ENCODE data around the gene CAMKK1. TPM values are rescaled to one million over a fixed set of nuclear protein-coding genes. Genes with fewer than 3 reads are reported as not detected.

CAMKK1 gene
- total RNA-seq, 2 donors from 2014 or later: 3.8 to 6.3 TPM

- H3K27ac Mint-ChIP-seq: no peak overlapping the region
- DNase-seq: no peak
- no peaks in the 10 kb centered on the region for H3K4me1 Mint-ChIP-seq
- H3K36me3 Mint-ChIP-seq (ENCODE audit: low read depth): peaks cover 67% of the 10 kb centered on the region
- H3K9me3 ChIP-seq (ENCODE audit: control insufficient read depth, low read length): no peaks in the 10 kb centered on the region
- no peak for TF ChIP-seq CTCF (conservative IDR thresholded peaks at IDR 0.05)
- no peak overlapping the region for H3K9ac ChIP-seq (ENCODE audit: extremely low read depth, low read length, poor library complexity, severe bottlenecking)
- H3K4me3 ChIP-seq (ENCODE audit: low read length): no peak overlapping the region
- no peak overlapping the region for H3K4me3 Mint-ChIP-seq
- H3K9me3 Mint-ChIP-seq: no peaks in the 10 kb centered on the region
- no peaks in the 10 kb centered on the region for H3K27me3 Mint-ChIP-seq (ENCODE audit: insufficient read depth)
- 96 to 97% methylated on average over 12 to 13 of the region's 13 CpGs for WGBS, 2 experiments (ENCODE audit: insufficient coverage in 1 of 2, insufficient read length in 1 of 2)
- no peak overlapping the region for H3K27ac ChIP-seq (ENCODE audit: low read depth, low read length)
- no peaks in the 10 kb centered on the region for H3K4me1 ChIP-seq (ENCODE audit: control insufficient read depth, insufficient read depth, low read length)
- H3K36me3 ChIP-seq (ENCODE audit: control insufficient read depth, insufficient read depth, low read length): peaks cover 88% of the 10 kb centered on the region
- no peaks in the 10 kb centered on the region for H3K27me3 ChIP-seq (ENCODE audit: control insufficient read depth, insufficient read depth, low read length, poor library complexity, severe bottlenecking)
These were observed 78.5 kb downstream of the CAMKK1 start for GRCh38 chr17:3814361-3814760.

DNA sequence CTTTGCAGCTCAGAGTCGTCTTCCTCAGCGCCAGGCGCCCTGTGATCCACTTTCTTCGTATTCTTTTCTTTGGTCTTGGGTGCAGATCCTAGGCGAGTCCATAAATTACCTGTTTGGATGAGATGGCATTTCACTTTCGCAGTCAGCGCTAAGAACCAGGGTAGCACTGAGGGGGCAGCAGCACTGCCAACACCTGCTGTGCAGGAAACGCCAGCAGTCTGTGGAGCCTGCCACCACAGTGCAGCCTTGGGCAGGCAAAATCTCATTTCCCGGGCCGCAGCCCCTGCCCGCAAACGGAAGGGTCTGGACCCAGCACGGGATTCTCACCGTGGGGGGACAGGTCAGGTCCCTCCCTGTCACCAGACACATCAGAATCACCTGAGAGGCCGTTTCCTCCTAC, 79.7 kb downstream of the CAMKK1 start:
- Histone ChIP-seq H3K9ac (ENCODE audit: extremely low read depth, low read length, poor library complexity, severe bottlenecking) (no peak overlapping the region), H3K36me3 (ENCODE audit: control insufficient read depth, insufficient read depth, low read length) (peaks cover 88% of the 10 kb centered on the region), H3K27ac (ENCODE audit: low read depth, low read length) (no peak overlapping the region), H3K27me3 (ENCODE audit: control insufficient read depth, insufficient read depth, low read length, poor library complexity, severe bottlenecking) (no peaks in the 10 kb centered on the region), H3K9me3 (ENCODE audit: control insufficient read depth, low read length) (no peaks in the 10 kb centered on the region), H3K4me1 (ENCODE audit: control insufficient read depth, insufficient read depth, low read length) (no peaks in the 10 kb centered on the region), H3K4me3 (ENCODE audit: low read length) (no peak overlapping the region)
- peak overlapping the region; percentile 48 for H3K27ac Mint-ChIP-seq
- H3K27me3 Mint-ChIP-seq (ENCODE audit: insufficient read depth): no peaks in the 10 kb centered on the region
- DNase-seq: no peak
- no peak for TF ChIP-seq CTCF (conservative IDR thresholded peaks at IDR 0.05)
- WGBS, 2 experiments (ENCODE audit: insufficient coverage in 1 of 2, insufficient read length in 1 of 2): 94 to 95% methylated on average over 13 to 15 of the region's 15 CpGs
- no peaks in the 10 kb centered on the region for H3K4me1 Mint-ChIP-seq
- no peak overlapping the region for H3K4me3 Mint-ChIP-seq
- H3K36me3 Mint-ChIP-seq (ENCODE audit: low read depth): peaks cover 66% of the 10 kb centered on the region
- no peaks in the 10 kb centered on the region for H3K9me3 Mint-ChIP-seq

GRCh38 chr17:3812771-3813170, 80.1 kb downstream of the CAMKK1 start:
- no peaks in the 10 kb centered on the region for H3K4me1 Mint-ChIP-seq
- no peak for DNase-seq
- peaks cover 88% of the 10 kb centered on the region for H3K36me3 ChIP-seq (ENCODE audit: control insufficient read depth, insufficient read depth, low read length)
- no peak overlapping the region for H3K27ac ChIP-seq (ENCODE audit: low read depth, low read length)
- H3K9me3 Mint-ChIP-seq: no peaks in the 10 kb centered on the region
- H3K4me1 ChIP-seq (ENCODE audit: control insufficient read depth, insufficient read depth, low read length): no peaks in the 10 kb centered on the region
- no peak for TF ChIP-seq CTCF (conservative IDR thresholded peaks at IDR 0.05)
- no peaks in the 10 kb centered on the region for H3K27me3 Mint-ChIP-seq (ENCODE audit: insufficient read depth)
- 91 to 92% methylated on average over 7 to 12 of the region's 12 CpGs for WGBS, 2 experiments (ENCODE audit: insufficient coverage in 1 of 2, insufficient read length in 1 of 2)
- no peak overlapping the region for H3K4me3 ChIP-seq (ENCODE audit: low read length)
- no peak overlapping the region for H3K4me3 Mint-ChIP-seq
- peak overlapping the region; percentile 48 for H3K27ac Mint-ChIP-seq
- H3K36me3 Mint-ChIP-seq (ENCODE audit: low read depth): peaks cover 67% of the 10 kb centered on the region
- H3K9me3 ChIP-seq (ENCODE audit: control insufficient read depth, low read length): no peaks in the 10 kb centered on the region
- no peaks in the 10 kb centered on the region for H3K27me3 ChIP-seq (ENCODE audit: control insufficient read depth, insufficient read depth, low read length, poor library complexity, severe bottlenecking)
- H3K9ac ChIP-seq (ENCODE audit: extremely low read depth, low read length, poor library complexity, severe bottlenecking): no peak overlapping the region
